HepG2 (cell line): ENCODE data around the gene TIMM10. TPM values are rescaled to one million over a fixed set of nuclear protein-coding genes. Genes with fewer than 3 reads are reported as not detected.

Experiments
- ATF7-NPFF ChIP-seq: sonication (generic); formaldehyde crosslinking; IDR thresholded peaks from 2 replicates; pipeline ENCODE4 v1.8.1; 2023; ENCODE audit warnings: mild to moderate bottlenecking, low read depth, missing genetic modification reagents, moderate library complexity
- CBX1 ChIP-seq: IDR thresholded peaks from one replicate; pipeline ENCODE4 v1.6.1; 2016; ENCODE audit warnings: antibody characterized with exemption, low read depth
- CREB1 ChIP-seq, 2 experiments: fragments of 450-650 bp in 1 of 2; IDR thresholded peaks; 2 replicates each; pipeline ENCODE4 v1.6.1; 2016 to 2017; ENCODE audit warnings: control low read depth in 1 of 2, mild to moderate bottlenecking in 1 of 2, missing compliant biosample characterization in 1 of 2, missing genetic modification characterization in 1 of 2
- EHMT2 ChIP-seq: fragments of 200-600 bp; sonication (generic); IDR thresholded peaks from 2 replicates; pipeline ENCODE4 v1.7.0; 2017; ENCODE audit warnings: antibody characterized with exemption, low read depth, low read length, borderline replicate concordance
- MAFK ChIP-seq, 2 experiments: IDR thresholded peaks in 1 of 2; conservative IDR thresholded peaks in 1 of 2; 2 replicates each; pipeline ENCODE4 v1.6.1; 2011; ENCODE audit warnings: improper control_type of control experiment in 2 of 2, low read length in 2 of 2
- MEF2D ChIP-seq: sonication (generic); formaldehyde crosslinking; IDR thresholded peaks from 2 replicates; pipeline ENCODE4 v1.5.1; 2020; ENCODE audit warnings: mild to moderate bottlenecking, missing genetic modification reagents
- MTF2 ChIP-seq: sonication (generic); formaldehyde crosslinking; IDR thresholded peaks from 2 replicates; pipeline ENCODE4 v1.5.0; 2020; ENCODE audit warnings: missing genetic modification reagents, borderline replicate concordance
- PTBP1 ChIP-seq: fragments of 200-400 bp; formaldehyde crosslinking; IDR thresholded peaks from 2 replicates; pipeline ENCODE4 v1.6.1; 2018; ENCODE audit warnings: low read length, low read depth; ENCODE audit not compliant: poor library complexity, severe bottlenecking
- ZBTB7B ChIP-seq: sonication (generic); formaldehyde crosslinking; IDR thresholded peaks from 2 replicates; pipeline ENCODE4 v1.4.0; 2020; ENCODE audit warnings: missing genetic modification reagents
- ZNF17 ChIP-seq: sonication (generic); formaldehyde crosslinking; IDR thresholded peaks from 2 replicates; pipeline ENCODE4 v1.5.0; 2020; ENCODE audit warnings: mild to moderate bottlenecking, missing genetic modification reagents
- ZNF354B ChIP-seq: sonication (generic); formaldehyde crosslinking; IDR thresholded peaks from 2 replicates; pipeline ENCODE4 v1.8.0; 2022; ENCODE audit warnings: mild to moderate bottlenecking, missing genetic modification reagents
- ZNF430 ChIP-seq: sonication (generic); formaldehyde crosslinking; IDR thresholded peaks from 2 replicates; pipeline ENCODE4 v1.9.0; 2021; ENCODE audit warnings: mild to moderate bottlenecking, missing genetic modification reagents
- ZNF563 ChIP-seq: sonication (generic); formaldehyde crosslinking; IDR thresholded peaks from 2 replicates; pipeline ENCODE4 v1.8.0; 2022; ENCODE audit warnings: mild to moderate bottlenecking, moderate library complexity, missing genetic modification reagents
- ZNF770 ChIP-seq: sonication (generic); formaldehyde crosslinking; IDR thresholded peaks from 2 replicates; pipeline ENCODE4 v1.5.0; 2020; ENCODE audit warnings: mild to moderate bottlenecking, missing genetic modification reagents
- polyA plus RNA-seq, 8 experiments: library from polyadenylated mRNA; depleted of rRNA in 3 of 8; stranded (reverse) in 7 of 8; unstranded in 1 of 8; fragments of >200 nt; fragmentation: Illumina TruSeq in 4 of 8; extraction: Trizol in 4 of 8; gene quantifications; 2 replicates each; pipeline versions ENCODE4 v1.2.1 to v1.2.3, GENCODE V29; 2011 to 2016; ENCODE audit warnings: low read depth in 4 of 8, missing spikeins in 1 of 8, mixed read lengths in 1 of 8; ENCODE audit not compliant: insufficient read depth in 1 of 8
- total RNA-seq, 5 experiments: library from RNA; depleted of rRNA; stranded (reverse); fragments of >200 nt; fragmentation: Illumina TruSeq; extraction: Trizol; gene quantifications; 2 replicates each; pipeline ENCODE4 v1.2.3, GENCODE V29; 2016; ENCODE audit warnings: low read depth in 1 of 5
- TF ChIP-seq, protein P1 (sequence below): sonication (generic); formaldehyde crosslinking; IDR thresholded peaks from 2 replicates; pipeline ENCODE4 v1.8.1; 2023; ENCODE audit warnings: missing genetic modification reagents, inconsistent platforms, borderline replicate concordance
- TF ChIP-seq, protein P2 (sequence below): sonication (generic); formaldehyde crosslinking; IDR thresholded peaks from 2 replicates; pipeline ENCODE4 v1.4.0; 2020; ENCODE audit warnings: missing genetic modification reagents
- TF ChIP-seq, protein P3 (sequence below): IDR thresholded peaks from 2 replicates; pipeline ENCODE4 v1.6.1; 2018; ENCODE audit warnings: missing genetic modification reagents, mild to moderate bottlenecking, missing compliant biosample characterization

The TIMM10 gene
- total and polyA plus RNA-seq, 2 of the 13 experiments (the other 11 are each of a cell fraction or from before 2014, with no cell fraction given) = 67.8 to 82.2 TPM

- TF ChIP-seq ATF7-NPFF = peak; percentile 15; the same call in 1 of the 2 replicates
- no peak for TF ChIP-seq ZNF17 (CRISPR knock-in tag)
- no peak for TF ChIP-seq ZNF354B (CRISPR knock-in tag)
- TF ChIP-seq, protein P1, sequence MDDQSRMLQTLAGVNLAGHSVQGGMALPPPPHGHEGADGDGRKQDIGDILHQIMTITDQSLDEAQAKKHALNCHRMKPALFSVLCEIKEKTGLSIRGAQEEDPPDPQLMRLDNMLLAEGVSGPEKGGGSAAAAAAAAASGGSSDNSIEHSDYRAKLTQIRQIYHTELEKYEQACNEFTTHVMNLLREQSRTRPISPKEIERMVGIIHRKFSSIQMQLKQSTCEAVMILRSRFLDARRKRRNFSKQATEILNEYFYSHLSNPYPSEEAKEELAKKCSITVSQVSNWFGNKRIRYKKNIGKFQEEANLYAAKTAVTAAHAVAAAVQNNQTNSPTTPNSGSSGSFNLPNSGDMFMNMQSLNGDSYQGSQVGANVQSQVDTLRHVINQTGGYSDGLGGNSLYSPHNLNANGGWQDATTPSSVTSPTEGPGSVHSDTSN (CRISPR knock-in tag) = no peak
- TF ChIP-seq ZNF430 (CRISPR knock-in tag) = no peak
- TF ChIP-seq CREB1 (IDR thresholded peaks at IDR 0.05) = no peak
- no peak for TF ChIP-seq CREB1 (CRISPR knock-in tag; IDR thresholded peaks at IDR 0.05)
- TF ChIP-seq MEF2D = 0 out of 2 replicates have a peak, but pooled peaks have one; percentile 51
- peak; percentile 62; the same call in 1 of the 2 replicates for TF ChIP-seq ZNF563
- TF ChIP-seq, protein P2, sequence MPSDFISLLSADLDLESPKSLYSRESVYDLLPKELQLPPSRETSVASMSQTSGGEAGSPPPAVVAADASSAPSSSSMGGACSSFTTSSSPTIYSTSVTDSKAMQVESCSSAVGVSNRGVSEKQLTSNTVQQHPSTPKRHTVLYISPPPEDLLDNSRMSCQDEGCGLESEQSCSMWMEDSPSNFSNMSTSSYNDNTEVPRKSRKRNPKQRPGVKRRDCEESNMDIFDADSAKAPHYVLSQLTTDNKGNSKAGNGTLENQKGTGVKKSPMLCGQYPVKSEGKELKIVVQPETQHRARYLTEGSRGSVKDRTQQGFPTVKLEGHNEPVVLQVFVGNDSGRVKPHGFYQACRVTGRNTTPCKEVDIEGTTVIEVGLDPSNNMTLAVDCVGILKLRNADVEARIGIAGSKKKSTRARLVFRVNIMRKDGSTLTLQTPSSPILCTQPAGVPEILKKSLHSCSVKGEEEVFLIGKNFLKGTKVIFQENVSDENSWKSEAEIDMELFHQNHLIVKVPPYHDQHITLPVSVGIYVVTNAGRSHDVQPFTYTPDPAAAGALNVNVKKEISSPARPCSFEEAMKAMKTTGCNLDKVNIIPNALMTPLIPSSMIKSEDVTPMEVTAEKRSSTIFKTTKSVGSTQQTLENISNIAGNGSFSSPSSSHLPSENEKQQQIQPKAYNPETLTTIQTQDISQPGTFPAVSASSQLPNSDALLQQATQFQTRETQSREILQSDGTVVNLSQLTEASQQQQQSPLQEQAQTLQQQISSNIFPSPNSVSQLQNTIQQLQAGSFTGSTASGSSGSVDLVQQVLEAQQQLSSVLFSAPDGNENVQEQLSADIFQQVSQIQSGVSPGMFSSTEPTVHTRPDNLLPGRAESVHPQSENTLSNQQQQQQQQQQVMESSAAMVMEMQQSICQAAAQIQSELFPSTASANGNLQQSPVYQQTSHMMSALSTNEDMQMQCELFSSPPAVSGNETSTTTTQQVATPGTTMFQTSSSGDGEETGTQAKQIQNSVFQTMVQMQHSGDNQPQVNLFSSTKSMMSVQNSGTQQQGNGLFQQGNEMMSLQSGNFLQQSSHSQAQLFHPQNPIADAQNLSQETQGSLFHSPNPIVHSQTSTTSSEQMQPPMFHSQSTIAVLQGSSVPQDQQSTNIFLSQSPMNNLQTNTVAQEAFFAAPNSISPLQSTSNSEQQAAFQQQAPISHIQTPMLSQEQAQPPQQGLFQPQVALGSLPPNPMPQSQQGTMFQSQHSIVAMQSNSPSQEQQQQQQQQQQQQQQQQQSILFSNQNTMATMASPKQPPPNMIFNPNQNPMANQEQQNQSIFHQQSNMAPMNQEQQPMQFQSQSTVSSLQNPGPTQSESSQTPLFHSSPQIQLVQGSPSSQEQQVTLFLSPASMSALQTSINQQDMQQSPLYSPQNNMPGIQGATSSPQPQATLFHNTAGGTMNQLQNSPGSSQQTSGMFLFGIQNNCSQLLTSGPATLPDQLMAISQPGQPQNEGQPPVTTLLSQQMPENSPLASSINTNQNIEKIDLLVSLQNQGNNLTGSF = no peak
- TF ChIP-seq CBX1 = no peak
- TF ChIP-seq MTF2 (CRISPR knock-in tag) = no peak
- TF ChIP-seq EHMT2 = no peak
- no peak for TF ChIP-seq ZBTB7B (CRISPR knock-in tag)
- TF ChIP-seq ZNF770 (CRISPR knock-in tag) = peak; percentile 77
- no peak for TF ChIP-seq PTBP1
- TF ChIP-seq, protein P3, sequence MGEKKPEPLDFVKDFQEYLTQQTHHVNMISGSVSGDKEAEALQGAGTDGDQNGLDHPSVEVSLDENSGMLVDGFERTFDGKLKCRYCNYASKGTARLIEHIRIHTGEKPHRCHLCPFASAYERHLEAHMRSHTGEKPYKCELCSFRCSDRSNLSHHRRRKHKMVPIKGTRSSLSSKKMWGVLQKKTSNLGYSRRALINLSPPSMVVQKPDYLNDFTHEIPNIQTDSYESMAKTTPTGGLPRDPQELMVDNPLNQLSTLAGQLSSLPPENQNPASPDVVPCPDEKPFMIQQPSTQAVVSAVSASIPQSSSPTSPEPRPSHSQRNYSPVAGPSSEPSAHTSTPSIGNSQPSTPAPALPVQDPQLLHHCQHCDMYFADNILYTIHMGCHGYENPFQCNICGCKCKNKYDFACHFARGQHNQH (CRISPR knock-in tag) = 0 out of 2 replicates have a peak, but pooled peaks have one; percentile 38
- no peak for TF ChIP-seq MAFK (conservative IDR thresholded peaks at IDR 0.05 in 1 of 2, IDR thresholded peaks at IDR 0.05 in 1 of 2; ENCODE audit: low read length in 2 of 2)
Measured at GRCh38 chr11:57567515-57568329, 37.2 kb upstream of the TIMM10 start, which contains the start of gene UBE2L6 (continued).
